ENCODE results near the gene RYR2.
"Not testable (repeated sequence)": the region's sequence is repeated elsewhere in the genome, so short reads cannot be mapped to it uniquely, and the experiment has no call there.

The RYR2 gene

GRCh38 chr1:237820634-237821033 lies 778.6 kb downstream of the RYR2 start:
- not testable (repeated sequence) for DNase-seq

DNA sequence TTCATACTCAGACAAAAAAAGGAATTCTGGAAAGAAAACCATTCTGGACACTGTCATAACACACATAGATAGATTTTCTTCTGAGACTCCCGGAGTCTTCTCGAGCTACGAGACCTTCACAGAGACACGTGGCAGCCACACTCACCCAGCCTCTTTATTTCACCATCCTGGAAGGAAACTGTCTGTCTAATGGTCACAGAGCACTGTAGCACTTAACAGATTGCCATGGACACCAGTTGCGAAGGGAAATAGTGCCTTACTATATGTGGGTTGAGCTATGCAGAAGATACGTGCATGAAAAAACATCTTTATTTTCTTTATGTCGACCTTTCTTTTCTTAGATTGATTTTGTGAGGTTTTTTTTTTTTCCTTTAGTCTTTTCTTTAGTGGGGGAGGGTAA lies 790.9 kb downstream of the RYR2 start:
- DNase-seq: no peak

GRCh38 chr1:237834048-237834447 lies 792.1 kb downstream of the RYR2 start:
- DNase-seq: no peak

DNA sequence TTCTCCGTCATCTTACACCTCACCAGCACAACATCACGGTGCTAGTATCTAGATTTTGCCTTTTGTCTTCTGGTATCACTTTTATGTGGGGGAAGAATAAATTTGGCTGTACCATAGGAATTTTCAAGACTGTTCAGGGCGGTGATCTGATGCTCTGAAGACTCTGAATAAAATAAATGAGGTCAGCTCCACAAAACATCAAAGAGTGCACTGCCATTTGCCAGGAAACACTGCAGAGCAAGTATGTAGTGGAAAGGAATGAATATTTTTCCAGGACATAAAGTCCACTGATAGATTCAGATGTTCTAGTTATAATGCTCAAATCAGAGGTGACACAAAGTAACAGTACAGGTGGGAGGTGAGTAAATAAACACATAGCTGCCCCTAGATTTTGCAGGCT lies 792.5 kb downstream of the RYR2 start:
- no peak for DNase-seq

- DNase-seq: no peak
Measured at GRCh38 chr1:237838320-237838719, 796.3 kb downstream of the RYR2 start.

DNA sequence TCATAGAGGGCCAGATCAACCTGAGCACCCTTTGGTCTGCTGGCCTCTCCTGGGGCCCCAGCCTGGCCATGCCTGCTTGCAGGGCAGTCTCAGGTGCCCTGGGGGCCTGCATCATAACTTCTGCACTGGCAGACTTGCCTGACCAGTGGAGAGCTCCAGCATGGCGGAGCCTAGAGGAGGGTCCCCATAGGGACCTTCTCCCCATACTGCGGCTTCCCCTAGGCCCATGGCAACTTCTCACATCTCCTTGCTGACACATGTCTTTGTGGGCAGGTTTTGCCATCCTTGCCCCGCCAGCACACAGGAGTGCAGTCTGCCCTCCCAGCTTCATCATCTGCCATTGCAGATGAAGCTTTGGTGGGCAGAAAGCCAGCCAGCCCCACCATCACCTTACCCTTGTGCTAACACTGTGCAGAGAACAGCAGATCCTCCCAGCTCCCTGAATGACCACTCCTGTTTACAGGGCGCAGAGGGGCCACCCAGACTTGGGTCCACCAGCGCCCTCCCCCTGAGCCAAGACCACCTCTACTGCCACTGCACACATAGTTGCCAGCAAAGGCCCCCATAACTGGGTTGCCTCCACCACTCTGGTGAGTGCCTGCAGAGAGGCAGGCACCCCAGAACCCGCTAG lies 797.0 kb downstream of the RYR2 start:
- DNase-seq: no peak

- DNase-seq: no peak
Measured at GRCh38 chr1:237841485-237841884, 799.5 kb downstream of the RYR2 start.

DNA sequence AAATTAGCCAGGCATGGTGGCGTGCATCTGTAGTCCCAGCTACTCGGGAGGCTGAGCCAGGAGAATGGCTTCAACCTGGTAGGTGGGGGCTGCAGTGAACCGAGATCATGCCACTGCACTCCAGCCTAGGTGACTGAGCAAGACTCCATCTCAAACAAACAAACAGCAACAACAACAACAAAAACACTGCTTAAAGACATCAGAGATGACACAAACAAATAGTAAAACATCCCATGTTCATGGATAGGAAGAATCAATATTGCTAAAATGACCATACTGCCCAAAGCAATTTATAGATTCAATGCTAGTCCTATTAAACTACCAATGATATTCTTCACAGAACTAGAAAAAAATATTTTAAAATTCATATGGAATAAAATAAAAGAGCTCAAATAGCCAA lies 801.5 kb downstream of the RYR2 start:
- not testable (repeated sequence) for DNase-seq

DNA sequence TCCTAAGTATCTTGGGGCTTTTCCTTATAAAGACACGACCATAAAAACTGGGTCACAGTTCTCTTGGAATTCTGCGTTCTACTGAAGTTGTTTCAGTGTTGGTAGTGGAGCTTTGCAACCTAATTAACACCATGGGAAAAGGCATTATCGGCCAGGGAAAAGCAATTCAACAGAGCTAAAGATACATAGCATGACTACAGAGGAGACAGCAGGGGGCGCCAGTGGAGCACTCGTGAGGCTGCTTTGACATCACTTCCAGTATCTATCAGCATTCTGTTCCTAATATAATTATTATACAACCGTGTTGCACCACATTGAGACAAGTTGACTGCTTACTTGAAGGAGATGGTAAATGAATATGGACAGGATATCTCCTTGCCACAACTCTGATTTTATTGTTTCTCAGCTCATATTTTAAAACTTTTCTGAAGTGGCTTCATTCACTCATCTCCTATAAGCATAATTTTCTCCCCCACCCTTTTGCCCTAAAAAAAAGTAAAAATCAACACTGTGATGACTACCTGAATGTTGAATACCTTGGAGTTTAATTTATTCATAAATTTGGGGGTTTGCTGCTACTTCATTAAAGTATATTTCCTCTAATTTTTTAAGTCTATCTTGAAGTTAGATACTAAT lies 809.3 kb downstream of the RYR2 start:
- no peak for DNase-seq

DNA sequence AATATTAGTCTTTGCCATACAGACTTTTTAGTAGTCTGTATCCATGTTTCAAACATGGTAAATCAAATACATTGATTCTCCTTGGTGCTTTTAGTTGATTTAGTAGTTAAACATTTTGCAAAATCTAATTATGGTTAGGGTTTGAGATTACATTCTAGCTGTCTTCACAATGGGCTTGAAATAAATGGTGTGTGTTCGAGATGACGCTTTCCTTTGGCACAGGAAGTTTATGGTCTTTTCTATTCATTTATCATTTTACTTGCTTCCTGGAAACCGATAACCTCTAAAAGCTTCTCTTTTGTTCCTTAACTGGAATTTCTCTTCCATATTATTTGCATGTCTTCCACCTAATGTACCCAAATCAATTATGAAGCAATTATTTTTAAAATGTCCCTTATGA lies 810.4 kb downstream of the RYR2 start:
- no peak for DNase-seq

DNA sequence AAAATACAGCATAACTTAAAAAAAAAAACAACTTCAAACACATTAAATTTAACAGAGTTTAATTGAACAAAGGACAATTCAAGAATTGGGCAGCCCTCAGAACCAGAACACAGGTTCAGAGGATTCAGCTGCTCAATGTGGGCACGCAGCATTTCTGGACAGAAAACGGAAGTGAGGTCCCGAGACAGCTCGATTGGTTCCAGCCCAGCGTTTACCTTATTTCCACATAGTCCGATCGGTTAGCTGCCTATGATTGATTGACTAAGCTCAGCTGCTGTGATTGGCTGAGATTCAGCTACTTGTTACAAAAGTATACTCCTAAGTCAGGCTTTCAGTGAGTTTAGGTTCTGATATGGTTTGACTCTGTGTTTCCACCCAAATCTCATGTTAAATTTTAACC lies 815.5 kb downstream of the RYR2 start:
- no peak for DNase-seq

- DNase-seq: no peak
Measured at GRCh38 chr1:237858992-237859391, 817.0 kb downstream of the RYR2 start.

DNA sequence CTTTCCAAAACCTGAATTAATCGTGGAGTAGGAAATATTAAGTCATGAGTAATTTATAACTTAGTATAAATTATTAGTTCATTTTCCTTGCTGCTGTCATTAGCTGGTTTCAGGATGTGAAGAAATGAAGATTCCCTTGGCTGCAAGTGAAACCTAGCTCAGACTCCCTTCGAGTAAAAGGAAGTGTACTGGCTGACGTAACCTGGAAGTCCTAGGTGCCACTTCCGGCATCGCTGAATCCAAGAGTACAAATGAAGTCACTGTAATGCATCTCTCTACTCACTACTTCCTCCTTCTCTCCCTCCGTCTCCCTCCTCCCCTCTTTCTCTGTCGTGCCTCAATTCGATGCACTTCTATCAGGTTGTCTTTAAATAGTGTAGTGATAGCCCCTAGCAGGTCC lies 820.0 kb downstream of the RYR2 start:
- DNase-seq: no peak

DNA sequence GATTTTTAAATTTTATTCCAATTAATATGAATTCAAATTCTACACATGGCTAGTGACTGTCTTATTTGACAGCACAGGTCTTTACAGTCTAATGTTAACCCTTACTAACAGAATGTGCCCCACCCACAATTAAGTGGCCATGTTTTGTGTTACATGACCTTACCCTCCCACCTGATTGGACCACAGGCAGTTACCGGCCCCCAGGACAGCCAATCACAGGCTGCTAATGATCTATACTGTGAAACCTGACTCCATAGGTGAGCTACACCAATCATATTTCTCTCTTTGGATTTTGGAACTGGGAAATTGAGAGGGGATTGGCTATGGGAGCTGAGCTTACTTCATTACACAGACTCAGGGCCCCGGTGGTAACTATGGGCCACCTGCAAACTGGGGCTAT lies 821.2 kb downstream of the RYR2 start:
- DNase-seq: no peak

DNA sequence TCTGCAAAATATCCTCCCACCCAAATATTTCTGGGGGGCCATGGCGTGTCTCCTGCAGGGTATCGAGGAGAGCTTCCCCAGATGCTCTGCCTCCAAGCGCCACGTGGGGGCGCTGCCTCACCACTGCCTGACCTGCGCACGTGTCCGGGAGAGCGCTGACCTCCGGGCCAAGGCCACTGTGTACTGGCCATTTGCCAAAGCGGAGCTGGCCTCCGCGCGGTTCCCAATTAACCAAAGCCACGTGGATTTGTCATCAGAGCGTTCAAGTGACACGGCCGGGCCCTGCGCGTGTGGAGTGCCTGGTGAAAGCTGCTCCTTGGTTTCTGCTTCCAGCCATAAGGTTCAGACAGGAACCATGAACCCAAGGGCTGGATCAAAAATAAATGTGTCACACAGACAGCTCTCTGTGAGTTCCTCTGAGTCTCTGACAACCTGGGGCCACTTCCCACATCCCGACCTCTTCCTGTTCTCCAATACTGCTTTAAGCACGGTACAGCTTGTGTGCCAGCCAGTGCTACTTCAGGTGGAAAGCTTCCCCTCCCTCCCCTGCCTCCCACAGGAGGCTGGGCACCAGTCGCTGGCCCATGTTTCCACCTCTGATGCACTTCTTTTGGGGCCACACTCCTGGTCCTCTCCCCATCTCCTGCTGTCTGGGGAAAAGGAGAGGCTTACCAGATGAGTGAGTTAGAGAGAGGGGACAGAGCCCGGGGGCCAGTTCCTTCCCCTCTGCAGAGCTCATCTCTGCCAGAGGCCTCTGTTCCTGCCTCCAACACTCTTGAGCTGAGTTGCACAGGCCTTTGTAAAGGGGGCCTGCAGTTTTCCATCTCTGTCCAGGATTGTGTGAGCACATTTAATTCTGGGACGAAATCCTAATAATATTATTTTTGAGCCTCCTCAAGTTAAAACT lies 822.6 kb downstream of the RYR2 start:
- no peak for DNase-seq

GRCh38 chr1:237867380-237867888 lies 825.5 kb downstream of the RYR2 start:
- no peak for DNase-seq

GRCh38 chr1:237868817-237869600 lies 827.0 kb downstream of the RYR2 start:
- DNase-seq: no peak

GRCh38 chr1:237873487-237874211 lies 831.7 kb downstream of the RYR2 start:
- DNase-seq: no peak

GRCh38 chr1:237875291-237875690 lies 833.3 kb downstream of the RYR2 start:
- no peak for DNase-seq

DNA sequence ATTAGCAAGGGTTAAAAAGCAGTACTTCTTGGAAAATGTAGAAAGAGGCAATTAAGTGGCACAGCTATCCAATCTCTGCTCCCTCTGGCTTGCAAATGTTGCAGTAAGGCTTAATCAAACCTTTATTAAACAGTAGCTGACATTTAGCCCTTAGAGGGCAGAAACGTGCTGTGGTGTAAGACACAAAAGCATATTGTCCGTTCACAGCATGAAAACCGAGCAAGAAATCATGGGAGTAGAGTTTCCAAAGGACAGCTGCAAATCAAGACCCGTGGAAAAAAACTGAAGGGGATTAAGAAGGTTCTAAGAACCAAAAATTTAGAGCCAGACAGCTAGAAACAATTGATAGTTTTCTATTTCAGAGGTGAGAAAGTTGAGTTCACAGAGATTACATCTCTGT lies 835.6 kb downstream of the RYR2 start:
- no peak for DNase-seq

DNA sequence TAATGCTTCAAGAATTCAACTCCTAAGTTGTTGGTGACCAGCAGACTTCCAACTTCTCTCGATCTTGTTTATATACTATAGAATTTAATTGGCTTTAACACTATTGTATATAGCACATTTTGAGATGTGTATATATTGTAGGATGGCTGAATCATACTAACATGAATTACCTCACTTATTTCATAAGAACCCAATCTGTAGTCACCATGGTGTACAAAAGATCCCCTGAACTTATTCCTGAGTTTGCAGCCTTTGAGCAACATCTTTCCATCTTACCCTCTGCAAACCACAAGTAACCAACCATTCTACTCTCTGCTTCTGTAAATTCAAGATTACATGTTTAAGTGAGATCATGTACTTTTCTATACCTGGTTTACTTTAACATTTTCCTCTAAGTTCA lies 836.4 kb downstream of the RYR2 start:
- no peak for DNase-seq

DNA sequence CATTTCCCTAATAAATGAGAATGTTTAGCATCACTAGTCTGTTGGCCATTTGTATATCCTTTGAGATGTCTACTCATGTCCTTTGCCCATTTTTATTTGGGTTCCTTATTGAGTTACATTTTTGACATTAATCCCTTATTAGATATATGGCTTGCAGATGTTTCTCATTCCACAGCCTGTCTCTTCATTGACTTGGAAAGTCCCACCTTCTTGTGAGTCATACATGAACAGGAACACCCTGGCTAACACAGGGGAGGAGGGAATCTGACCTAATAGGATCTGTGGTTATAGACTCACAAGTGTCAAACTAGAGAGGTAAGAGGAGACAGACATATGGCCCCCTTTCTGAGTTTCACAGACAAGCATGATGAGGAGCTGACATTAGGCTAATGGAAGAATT lies 837.2 kb downstream of the RYR2 start:
- DNase-seq: no peak

All from NCI-H187 treated with DMSO at 0.1 percent for 48 hours (cell line).